ENCODE data around the gene SORCS1.

Gene SORCS1

GRCh38 chr10:106566873-106567272, 597.6 kb downstream of the SORCS1 start:
- DNase-seq: no peak

- DNase-seq: no peak
These were observed 599.0 kb downstream of the SORCS1 start for GRCh38 chr10:106565546-106565945.

GRCh38 chr10:106563384-106563783, 601.1 kb downstream of the SORCS1 start:
- no peak for DNase-seq

GRCh38 chr10:106560925-106561640, 603.4 kb downstream of the SORCS1 start:
- no peak for DNase-seq

GRCh38 chr10:106559442-106559841, 605.1 kb downstream of the SORCS1 start:
- DNase-seq: no peak

- no peak for DNase-seq
These were observed 606.4 kb downstream of the SORCS1 start for GRCh38 chr10:106557951-106558733.

GRCh38 chr10:106557053-106557452, 607.5 kb downstream of the SORCS1 start:
- DNase-seq: no peak

- DNase-seq: no peak
These were observed 608.9 kb downstream of the SORCS1 start for GRCh38 chr10:106555599-106555998.

- no peak for DNase-seq
These were observed 612.9 kb downstream of the SORCS1 start for GRCh38 chr10:106551501-106552062.

- no peak for DNase-seq
These were observed 615.7 kb downstream of the SORCS1 start for GRCh38 chr10:106548832-106549231.

GRCh38 chr10:106547047-106547635, 617.4 kb downstream of the SORCS1 start:
- DNase-seq: no peak

GRCh38 chr10:106542461-106542860, 622.0 kb downstream of the SORCS1 start:
- DNase-seq: no peak

GRCh38 chr10:106540645-106541044, 623.9 kb downstream of the SORCS1 start:
- no peak for DNase-seq

- no peak for DNase-seq
These were observed 626.6 kb downstream of the SORCS1 start for GRCh38 chr10:106537866-106538265.

GRCh38 chr10:106535304-106535953, 629.1 kb downstream of the SORCS1 start:
- DNase-seq: no peak

- no peak for DNase-seq
These were observed 630.1 kb downstream of the SORCS1 start for GRCh38 chr10:106534441-106534840.

- no peak for DNase-seq
These were observed 635.8 kb downstream of the SORCS1 start for GRCh38 chr10:106528702-106529101.

- no peak for DNase-seq
These were observed 638.7 kb downstream of the SORCS1 start for GRCh38 chr10:106525835-106526234.

Measured in GF-D8 (cell line).